Progenitor cell of endocrine pancreas (in vitro differentiated cells): Measurements from ENCODE around the gene FCGR3A. TPM values are rescaled to one million over a fixed set of nuclear protein-coding genes. Genes with fewer than 3 reads are reported as not detected.
"Not testable (repeated sequence)": the region's sequence is repeated elsewhere in the genome, so short reads cannot be mapped to it uniquely, and the experiment has no call there.

ENCODE experiments used
- DNase-seq: peaks from one replicate; pipeline ENCODE4 v3.0.0; 2021; ENCODE audit warnings: low spot score; ENCODE audit not compliant: unreplicated experiment
- H3K27ac Mint-ChIP-seq: 2 replicates; pipeline ENCODE4 v1.8.0; 2021; ENCODE audit warnings: mild to moderate bottlenecking, moderate library complexity, mixed read lengths
- H3K27me3 Mint-ChIP-seq: 2 replicates; pipeline ENCODE4 v1.8.0; 2021; ENCODE audit warnings: mixed read lengths
- H3K36me3 Mint-ChIP-seq: 2 replicates; pipeline ENCODE4 v1.8.0; 2022; ENCODE audit warnings: mixed read lengths; ENCODE audit not compliant: insufficient read depth
- H3K4me1 Mint-ChIP-seq: 2 replicates; pipeline ENCODE4 v1.8.0; 2021; ENCODE audit warnings: low read depth, mixed read lengths
- H3K4me3 Mint-ChIP-seq: 2 replicates; pipeline ENCODE4 v1.8.0; 2021; ENCODE audit warnings: low read depth, mild to moderate bottlenecking, moderate library complexity, mixed read lengths
- H3K9me3 Mint-ChIP-seq: 2 replicates; pipeline ENCODE4 v1.8.0; 2021; ENCODE audit warnings: low read depth, mixed read lengths
- CTCF ChIP-seq: fragments of 200-600 bp; sonication (generic); IDR thresholded peaks from one replicate; pipeline ENCODE4 v1.5.0; 2021; ENCODE audit warnings: antibody characterized with exemption, mild to moderate bottlenecking; ENCODE audit not compliant: unreplicated experiment
- long read RNA-seq: library from polyadenylated mRNA; unstranded; transcript quantifications from one replicate; pipeline ENCODE4 v2.0.0, GENCODE V29; 2020
- total RNA-seq: library from RNA; stranded (reverse); gene quantifications from 2 replicates; pipeline ENCODE4 v1.2.1, GENCODE V29; 2021

FCGR3A gene
- not detected in 2 replicates for total RNA-seq
- long read RNA-seq = 0 reads

GRCh38 chr1:161549652-161550051 lies at the start of gene FCGR3A:
TSS of gene FCGR3A (minus strand) at chr1:161549818. CDS start at chr1:161549736, 82 bp downstream.
- H3K27me3 Mint-ChIP-seq = peaks cover 11% of the 10 kb centered on the region
- TF ChIP-seq CTCF = no peak
- no peak within 1 kb of the TSS for H3K27ac Mint-ChIP-seq
- no peaks in the 10 kb centered on the region for H3K9me3 Mint-ChIP-seq
- H3K36me3 Mint-ChIP-seq = no peaks in the 10 kb centered on the region
- DNase-seq = no peak
- H3K4me1 Mint-ChIP-seq = no peaks in the 10 kb centered on the region
- no peak within 1 kb of the TSS for H3K4me3 Mint-ChIP-seq

GRCh38 chr1:161597077-161597476 lies 47.5 kb upstream of the FCGR3A start:
- H3K36me3 Mint-ChIP-seq, H3K27me3 Mint-ChIP-seq, H3K4me1 Mint-ChIP-seq, DNase-seq, H3K4me3 Mint-ChIP-seq, H3K27ac Mint-ChIP-seq, H3K9me3 Mint-ChIP-seq: not testable (repeated sequence)

GRCh38 chr1:161595583-161595982 lies 46.0 kb upstream of the FCGR3A start:
- H3K9me3 Mint-ChIP-seq, DNase-seq, H3K4me3 Mint-ChIP-seq, H3K36me3 Mint-ChIP-seq, H3K4me1 Mint-ChIP-seq, H3K27me3 Mint-ChIP-seq: not testable (repeated sequence)
- peak overlapping the region; percentile 44 for H3K27ac Mint-ChIP-seq

- not testable (repeated sequence) for DNase-seq, H3K27me3 Mint-ChIP-seq, H3K36me3 Mint-ChIP-seq, H3K9me3 Mint-ChIP-seq, H3K4me3 Mint-ChIP-seq, H3K4me1 Mint-ChIP-seq
- peak overlapping the region; percentile 44 for H3K27ac Mint-ChIP-seq
Measured at GRCh38 chr1:161595173-161595572, 45.6 kb upstream of the FCGR3A start.

GRCh38 chr1:161594269-161594984 lies 44.8 kb upstream of the FCGR3A start:
- H3K4me3 Mint-ChIP-seq, DNase-seq, H3K4me1 Mint-ChIP-seq, H3K27me3 Mint-ChIP-seq, H3K36me3 Mint-ChIP-seq, H3K9me3 Mint-ChIP-seq: not testable (repeated sequence)
- peak overlapping the region; percentile 63 for H3K27ac Mint-ChIP-seq

GRCh38 chr1:161593092-161593755 lies 43.6 kb upstream of the FCGR3A start:
- H3K9me3 Mint-ChIP-seq, H3K36me3 Mint-ChIP-seq, H3K27ac Mint-ChIP-seq, H3K4me3 Mint-ChIP-seq, H3K27me3 Mint-ChIP-seq, DNase-seq, H3K4me1 Mint-ChIP-seq: not testable (repeated sequence)

- not testable (repeated sequence) for H3K9me3 Mint-ChIP-seq, H3K27ac Mint-ChIP-seq, H3K4me1 Mint-ChIP-seq, H3K27me3 Mint-ChIP-seq, DNase-seq, H3K36me3 Mint-ChIP-seq, H3K4me3 Mint-ChIP-seq
Measured at GRCh38 chr1:161592586-161592985, 43.0 kb upstream of the FCGR3A start.

GRCh38 chr1:161589920-161590319 lies 40.3 kb upstream of the FCGR3A start:
- H3K4me3 Mint-ChIP-seq, H3K27ac Mint-ChIP-seq, H3K36me3 Mint-ChIP-seq, DNase-seq, H3K4me1 Mint-ChIP-seq, H3K27me3 Mint-ChIP-seq, H3K9me3 Mint-ChIP-seq: not testable (repeated sequence)

GRCh38 chr1:161589365-161589764 lies 39.7 kb upstream of the FCGR3A start:
- not testable (repeated sequence) for H3K27ac Mint-ChIP-seq, DNase-seq, H3K4me3 Mint-ChIP-seq, H3K4me1 Mint-ChIP-seq, H3K9me3 Mint-ChIP-seq, H3K27me3 Mint-ChIP-seq, H3K36me3 Mint-ChIP-seq

- not testable (repeated sequence) for DNase-seq, H3K36me3 Mint-ChIP-seq, H3K27me3 Mint-ChIP-seq, H3K4me1 Mint-ChIP-seq, H3K9me3 Mint-ChIP-seq, H3K27ac Mint-ChIP-seq, H3K4me3 Mint-ChIP-seq
Measured at GRCh38 chr1:161588596-161588995, 39.0 kb upstream of the FCGR3A start.

- H3K27ac Mint-ChIP-seq, H3K36me3 Mint-ChIP-seq, H3K4me3 Mint-ChIP-seq, H3K27me3 Mint-ChIP-seq, H3K9me3 Mint-ChIP-seq, DNase-seq, H3K4me1 Mint-ChIP-seq: not testable (repeated sequence)
Measured at GRCh38 chr1:161582882-161583281, 33.3 kb upstream of the FCGR3A start.

GRCh38 chr1:161580879-161581537 lies 31.4 kb upstream of the FCGR3A start:
- H3K27me3 Mint-ChIP-seq, H3K4me3 Mint-ChIP-seq: not testable (repeated sequence)

More at GRCh38 chr1:161580879-161581537, 31.4 kb upstream of the FCGR3A start:
- not testable (repeated sequence) for H3K36me3 Mint-ChIP-seq, DNase-seq, H3K27ac Mint-ChIP-seq, H3K9me3 Mint-ChIP-seq, H3K4me1 Mint-ChIP-seq
